HPDE6-E6E7 (cell line): ENCODE results near the gene KCNS1.

ENCODE experiments used
- DNase-seq: peaks from one replicate; pipeline ENCODE4 v3.0.0; 2011; ENCODE audit warnings: missing footprints; ENCODE audit errors: extremely low spot score

Gene KCNS1

GRCh38 chr20:45110301-45110700, 9.4 kb upstream of the KCNS1 start:
- DNase-seq = no peak

DNA sequence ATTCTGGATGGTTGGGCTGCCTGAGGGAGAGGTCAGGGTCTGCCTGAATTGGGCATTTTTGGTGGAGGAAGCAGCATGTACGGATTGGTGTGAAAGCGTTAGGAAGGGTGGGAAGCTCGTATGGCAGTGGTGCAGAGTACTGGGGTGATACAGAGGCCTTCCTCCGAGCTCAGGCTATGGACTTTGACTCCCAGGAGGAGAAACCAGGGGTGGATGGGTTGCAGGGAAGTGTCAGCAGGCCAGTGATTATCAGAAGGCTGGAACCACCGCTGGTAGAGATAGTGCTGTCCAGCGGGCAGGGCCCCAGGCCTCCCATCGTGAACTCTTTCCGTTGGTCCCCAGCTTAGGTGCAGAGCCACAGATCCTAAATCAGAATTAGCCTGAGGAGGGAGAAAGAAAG, 8.7 kb upstream of the KCNS1 start:
- no peak for DNase-seq

DNA sequence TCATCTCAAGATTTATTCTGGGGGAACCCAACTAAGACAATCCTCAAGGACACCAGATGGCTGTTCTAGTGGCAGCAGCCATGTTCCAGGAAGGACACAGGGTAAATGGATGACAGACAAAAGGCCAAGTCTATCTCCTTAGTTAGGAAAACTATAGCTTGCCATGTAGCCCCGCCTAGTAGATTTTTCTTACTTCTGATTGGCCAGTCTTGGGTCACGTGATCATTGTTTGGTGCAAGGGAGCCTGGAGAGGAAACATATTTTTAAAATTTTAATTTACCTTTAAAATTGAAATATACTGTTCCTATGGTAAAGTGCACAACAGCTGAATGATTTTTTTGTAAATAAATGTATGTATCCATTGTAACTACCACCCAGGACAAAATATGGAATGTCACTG, 4.4 kb upstream of the KCNS1 start:
- no peak for DNase-seq

DNA sequence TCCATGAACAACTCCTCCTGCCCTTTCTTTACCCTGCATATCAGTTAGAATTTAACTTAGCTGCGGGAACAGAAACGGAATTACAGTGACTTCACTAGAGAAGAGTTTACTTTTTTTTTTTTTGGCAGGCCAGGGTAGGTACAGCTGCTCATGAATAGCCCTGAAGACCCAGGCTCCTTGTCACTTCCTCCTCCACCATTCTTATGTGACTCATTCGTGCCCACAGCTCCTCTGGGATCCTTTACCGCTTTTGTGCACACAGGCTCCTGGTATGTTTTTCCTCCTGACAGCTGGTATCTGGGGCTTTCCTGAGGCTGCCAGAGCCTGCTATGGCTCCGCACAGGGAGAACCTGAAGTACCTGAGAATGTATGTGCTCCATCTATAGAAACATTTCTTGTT, 3.9 kb upstream of the KCNS1 start:
- peak; percentile 84 for DNase-seq

DNA sequence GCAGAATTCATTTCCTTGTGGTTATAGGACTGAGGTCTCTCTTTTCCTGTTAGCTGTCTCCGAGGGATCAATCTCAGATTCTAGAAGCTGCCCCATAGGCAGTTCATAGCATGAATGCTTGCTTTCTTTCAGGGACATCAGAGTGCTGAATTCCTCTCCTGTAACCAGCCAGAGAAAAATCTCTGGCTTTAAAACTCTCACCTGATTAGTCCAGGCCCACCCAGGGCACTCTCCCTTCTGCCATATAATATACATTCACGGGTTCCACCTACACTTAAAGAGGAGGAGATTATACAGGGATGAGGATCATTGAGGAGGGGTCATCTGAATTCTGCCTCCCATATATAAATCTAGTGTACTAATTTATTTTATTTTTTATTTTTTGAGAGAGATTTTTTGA, 2.1 kb upstream of the KCNS1 start:
- DNase-seq = no peak

- no peak for DNase-seq
These were observed 465 bp upstream of the KCNS1 start for GRCh38 chr20:45101333-45101850.

- no peak for DNase-seq
These were observed 2.7 kb downstream of the KCNS1 start for GRCh38 chr20:45098103-45098773.

GRCh38 chr20:45097485-45098102, 3.3 kb downstream of the KCNS1 start:
- no peak for DNase-seq

GRCh38 chr20:45096781-45097180, 4.1 kb downstream of the KCNS1 start:
- DNase-seq = no peak

- DNase-seq = peak; percentile 57
These were observed 5.1 kb downstream of the KCNS1 start for GRCh38 chr20:45095805-45096238.

DNA sequence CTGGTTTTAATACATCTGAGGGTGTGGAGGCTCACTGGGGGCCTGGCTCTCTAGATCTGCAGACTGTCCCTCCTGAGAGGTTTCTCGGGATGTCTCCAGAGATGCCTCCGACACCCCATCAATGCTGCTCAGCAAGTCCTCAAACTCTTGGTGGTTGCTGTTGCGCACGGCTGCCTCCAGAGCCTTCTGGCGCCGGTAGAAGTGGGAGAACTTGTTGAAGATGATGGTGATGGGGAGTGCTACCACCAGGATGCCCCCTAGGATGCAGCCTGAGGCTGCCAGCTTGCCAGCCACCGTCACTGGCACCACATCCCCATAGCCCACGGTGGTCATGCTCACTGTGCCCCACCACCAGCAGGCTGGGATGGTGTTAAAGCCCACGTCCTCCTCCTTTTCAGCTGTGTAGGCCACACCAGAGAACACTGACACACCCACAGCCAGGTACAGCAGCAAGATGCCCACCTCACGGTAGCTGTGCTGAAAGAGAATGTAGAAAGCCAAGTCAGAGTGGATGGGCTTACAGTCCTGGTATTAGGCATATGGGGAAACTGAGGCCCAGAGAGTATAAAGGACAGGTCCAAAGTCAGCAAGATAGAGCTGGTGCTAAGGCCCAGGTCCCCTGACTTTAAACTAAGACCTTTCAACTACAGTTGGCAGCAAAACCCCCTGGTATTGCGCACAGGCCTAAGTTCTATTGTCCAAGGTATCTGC, 5.9 kb downstream of the KCNS1 start:
- DNase-seq = no peak

GRCh38 chr20:45094201-45094600, 6.7 kb downstream of the KCNS1 start:
- no peak for DNase-seq

GRCh38 chr20:45092898-45093297, 8.0 kb downstream of the KCNS1 start:
- DNase-seq = no peak

- no peak for DNase-seq
These were observed 9.6 kb downstream of the KCNS1 start for GRCh38 chr20:45091366-45091765.

- no peak for DNase-seq
These were observed 10.4 kb downstream of the KCNS1 start for GRCh38 chr20:45090481-45090880.

GRCh38 chr20:45088247-45088646, 12.7 kb downstream of the KCNS1 start:
- DNase-seq = peak; percentile 95

- no peak for DNase-seq
These were observed 13.1 kb downstream of the KCNS1 start for GRCh38 chr20:45087814-45088213.

DNA sequence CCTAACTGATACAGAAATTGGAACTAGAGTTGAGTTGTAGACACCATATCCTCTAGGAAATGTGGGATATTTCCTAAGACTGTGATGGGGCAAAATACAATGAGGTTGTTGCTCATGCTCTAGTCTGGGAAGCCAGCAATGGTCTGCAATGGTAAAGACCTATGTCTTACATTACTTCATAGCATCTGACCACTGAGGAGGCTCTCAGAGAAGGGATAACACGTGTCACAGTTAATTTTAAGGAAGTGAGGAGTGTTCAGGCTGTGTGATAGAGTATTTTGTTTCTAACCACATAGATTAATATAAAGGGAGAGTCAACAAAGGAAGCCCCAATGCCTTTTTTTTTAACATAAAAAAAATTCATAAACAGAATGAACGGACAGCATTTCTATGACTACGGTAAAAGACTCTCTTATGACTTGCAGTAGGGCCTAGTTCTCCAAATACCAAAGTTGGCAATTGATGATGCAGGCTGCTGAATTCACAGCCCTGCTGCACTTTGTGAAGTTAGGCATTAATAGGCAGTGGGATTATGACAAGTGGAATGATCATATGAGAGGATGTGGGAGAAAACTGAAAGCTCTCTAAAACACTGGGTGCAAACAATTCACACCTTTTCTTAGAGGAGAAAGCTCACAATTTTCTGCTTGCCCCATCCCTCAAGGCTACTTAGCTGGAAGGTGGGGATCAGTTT, 13.7 kb downstream of the KCNS1 start:
- no peak for DNase-seq

- no peak for DNase-seq
These were observed 15.1 kb downstream of the KCNS1 start for GRCh38 chr20:45085867-45086266.

GRCh38 chr20:45085289-45085688, 15.6 kb downstream of the KCNS1 start:
- DNase-seq = no peak

DNA sequence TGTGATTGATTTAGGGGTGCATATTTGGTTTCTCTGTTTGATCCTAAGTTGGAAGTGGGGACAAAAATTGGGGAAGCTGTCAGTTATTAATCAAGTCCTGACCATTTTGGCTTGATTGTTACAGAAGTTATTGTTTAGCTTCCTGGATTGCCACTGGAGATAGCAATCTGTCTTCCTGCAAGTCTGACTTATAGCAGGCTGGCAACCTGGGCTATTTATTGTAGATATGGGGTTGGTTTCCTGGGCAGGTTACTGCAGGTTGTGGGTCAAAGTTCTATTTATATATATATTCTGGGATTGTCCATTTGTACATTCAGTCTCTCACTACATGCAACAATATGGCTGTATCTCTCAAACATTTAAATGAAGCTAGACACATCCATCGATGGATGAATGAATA, 17.8 kb downstream of the KCNS1 start:
- no peak for DNase-seq

DNA sequence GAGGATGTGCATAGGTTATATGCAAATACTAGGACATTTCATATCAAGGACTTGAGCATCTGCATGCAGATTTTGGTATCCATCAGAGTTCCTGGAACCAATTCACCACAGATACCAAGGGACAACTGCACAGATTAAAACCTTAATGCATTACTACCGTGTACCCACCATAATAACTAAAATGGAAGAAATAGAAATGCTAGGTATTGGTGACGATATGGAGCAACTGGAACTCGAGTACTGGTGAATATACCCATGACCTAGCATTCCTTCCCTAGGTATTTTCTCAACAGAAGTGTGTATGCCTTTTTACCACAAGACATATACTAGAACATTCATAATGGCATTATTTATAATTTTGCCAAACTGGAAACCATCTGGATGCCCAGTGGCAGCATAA, 18.5 kb downstream of the KCNS1 start:
- DNase-seq = no peak
